Left forelimb (tissue), 1 donor: ENCODE results near the gene MMD.
"Not testable (repeated sequence)": the region's sequence is repeated elsewhere in the genome, so short reads cannot be mapped to it uniquely, and the experiment has no call there.

Source experiments
- DNase-seq: peaks from one replicate; pipeline ENCODE4 v3.0.0-alpha.2; 2018; ENCODE audit warnings: low spot score

The MMD gene

GRCh38 chr17:55391764-55392467, 29.7 kb downstream of the MMD start:
- DNase-seq, result no peak

GRCh38 chr17:55391244-55391757, 30.3 kb downstream of the MMD start:
- no peak for DNase-seq

GRCh38 chr17:55390364-55390977, 31.2 kb downstream of the MMD start:
- DNase-seq, result no peak

- not testable (repeated sequence) for DNase-seq
Observed at GRCh38 chr17:55389715-55390114, 31.9 kb downstream of the MMD start.

GRCh38 chr17:55388842-55389241, 32.8 kb downstream of the MMD start:
- no peak for DNase-seq

GRCh38 chr17:55386796-55387332, 34.8 kb downstream of the MMD start:
- no peak for DNase-seq

- DNase-seq, result no peak
Observed at GRCh38 chr17:55384643-55385232, 36.9 kb downstream of the MMD start.

- no peak for DNase-seq
Observed at GRCh38 chr17:55383771-55384642, 37.6 kb downstream of the MMD start.

- no peak for DNase-seq
Observed at GRCh38 chr17:55381017-55381770, 40.4 kb downstream of the MMD start.

- no peak for DNase-seq
Observed at GRCh38 chr17:55377671-55378275, 43.9 kb downstream of the MMD start.

- DNase-seq, result no peak
Observed at GRCh38 chr17:55368706-55369105, 52.9 kb downstream of the MMD start.

GRCh38 chr17:55366020-55366481, 55.6 kb downstream of the MMD start:
- no peak for DNase-seq

GRCh38 chr17:55363033-55363432, 58.6 kb downstream of the MMD start:
- DNase-seq, result no peak

- no peak for DNase-seq
Observed at GRCh38 chr17:55360971-55361370, 60.7 kb downstream of the MMD start.

GRCh38 chr17:55356434-55357328, 65.0 kb downstream of the MMD start:
- DNase-seq, result no peak

GRCh38 chr17:55354941-55355340, 66.7 kb downstream of the MMD start:
- no peak for DNase-seq

- DNase-seq, result no peak
Observed at GRCh38 chr17:55354010-55354409, 67.6 kb downstream of the MMD start.

- no peak for DNase-seq
Observed at GRCh38 chr17:55351226-55351625, 70.4 kb downstream of the MMD start.

GRCh38 chr17:55350825-55351205, 70.8 kb downstream of the MMD start:
- no peak for DNase-seq
